C4-2B (cell line): Measurements from ENCODE around the gene ZNF556.

Experiments
- ZFX ChIP-seq: fragments of 450-650 bp; IDR thresholded peaks from 2 replicates; pipeline ENCODE4 v1.6.1; 2017
- TF ChIP-seq, protein P1 (sequence below): fragments of 450-650 bp; conservative IDR thresholded peaks from 2 replicates; pipeline ENCODE4 v1.5.1; 2017; ENCODE audit warnings: mild to moderate bottlenecking

DNA sequence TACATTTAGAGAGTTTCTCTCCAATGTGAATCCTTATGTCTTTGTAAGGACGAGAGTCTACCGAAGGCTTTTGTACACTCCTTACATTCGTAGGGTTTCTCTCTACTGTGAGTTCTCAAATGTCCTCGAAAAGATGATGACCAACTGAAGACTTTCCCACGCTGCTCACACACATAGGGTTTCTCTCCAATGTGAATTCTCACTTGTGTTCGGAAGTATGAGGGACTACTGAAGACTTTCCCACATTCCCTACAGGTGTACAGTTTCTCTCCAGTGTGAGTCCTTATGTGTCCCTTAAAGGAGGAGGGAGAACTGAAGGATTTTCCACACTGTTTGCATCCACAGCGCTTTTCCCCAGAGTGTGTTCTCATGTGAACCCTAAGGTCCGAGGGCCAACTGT, 29.6 kb downstream of the ZNF556 start:
- TF ChIP-seq, protein P1, sequence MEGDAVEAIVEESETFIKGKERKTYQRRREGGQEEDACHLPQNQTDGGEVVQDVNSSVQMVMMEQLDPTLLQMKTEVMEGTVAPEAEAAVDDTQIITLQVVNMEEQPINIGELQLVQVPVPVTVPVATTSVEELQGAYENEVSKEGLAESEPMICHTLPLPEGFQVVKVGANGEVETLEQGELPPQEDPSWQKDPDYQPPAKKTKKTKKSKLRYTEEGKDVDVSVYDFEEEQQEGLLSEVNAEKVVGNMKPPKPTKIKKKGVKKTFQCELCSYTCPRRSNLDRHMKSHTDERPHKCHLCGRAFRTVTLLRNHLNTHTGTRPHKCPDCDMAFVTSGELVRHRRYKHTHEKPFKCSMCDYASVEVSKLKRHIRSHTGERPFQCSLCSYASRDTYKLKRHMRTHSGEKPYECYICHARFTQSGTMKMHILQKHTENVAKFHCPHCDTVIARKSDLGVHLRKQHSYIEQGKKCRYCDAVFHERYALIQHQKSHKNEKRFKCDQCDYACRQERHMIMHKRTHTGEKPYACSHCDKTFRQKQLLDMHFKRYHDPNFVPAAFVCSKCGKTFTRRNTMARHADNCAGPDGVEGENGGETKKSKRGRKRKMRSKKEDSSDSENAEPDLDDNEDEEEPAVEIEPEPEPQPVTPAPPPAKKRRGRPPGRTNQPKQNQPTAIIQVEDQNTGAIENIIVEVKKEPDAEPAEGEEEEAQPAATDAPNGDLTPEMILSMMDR, result no peak
- TF ChIP-seq ZFX, result no peak
